GM18505 (cell line): ENCODE data around the gene ZKSCAN1.
"Not testable (repeated sequence)": the region's sequence is repeated elsewhere in the genome, so short reads cannot be mapped to it uniquely, and the experiment has no call there.

ENCODE experiments used
- ATAC-seq: cut with Tn5 transposase; IDR thresholded peaks from one replicate; pipeline ENCODE4 v1.9.1; 2021; ENCODE audit not compliant: unreplicated experiment
- POLR2A ChIP-seq: IDR thresholded peaks from 4 replicates; pipeline ENCODE4 v1.6.1; 2011; ENCODE audit warnings: borderline replicate concordance; ENCODE audit not compliant: insufficient read depth, insufficient read length; ENCODE audit errors: extremely low read depth

Gene ZKSCAN1

DNA sequence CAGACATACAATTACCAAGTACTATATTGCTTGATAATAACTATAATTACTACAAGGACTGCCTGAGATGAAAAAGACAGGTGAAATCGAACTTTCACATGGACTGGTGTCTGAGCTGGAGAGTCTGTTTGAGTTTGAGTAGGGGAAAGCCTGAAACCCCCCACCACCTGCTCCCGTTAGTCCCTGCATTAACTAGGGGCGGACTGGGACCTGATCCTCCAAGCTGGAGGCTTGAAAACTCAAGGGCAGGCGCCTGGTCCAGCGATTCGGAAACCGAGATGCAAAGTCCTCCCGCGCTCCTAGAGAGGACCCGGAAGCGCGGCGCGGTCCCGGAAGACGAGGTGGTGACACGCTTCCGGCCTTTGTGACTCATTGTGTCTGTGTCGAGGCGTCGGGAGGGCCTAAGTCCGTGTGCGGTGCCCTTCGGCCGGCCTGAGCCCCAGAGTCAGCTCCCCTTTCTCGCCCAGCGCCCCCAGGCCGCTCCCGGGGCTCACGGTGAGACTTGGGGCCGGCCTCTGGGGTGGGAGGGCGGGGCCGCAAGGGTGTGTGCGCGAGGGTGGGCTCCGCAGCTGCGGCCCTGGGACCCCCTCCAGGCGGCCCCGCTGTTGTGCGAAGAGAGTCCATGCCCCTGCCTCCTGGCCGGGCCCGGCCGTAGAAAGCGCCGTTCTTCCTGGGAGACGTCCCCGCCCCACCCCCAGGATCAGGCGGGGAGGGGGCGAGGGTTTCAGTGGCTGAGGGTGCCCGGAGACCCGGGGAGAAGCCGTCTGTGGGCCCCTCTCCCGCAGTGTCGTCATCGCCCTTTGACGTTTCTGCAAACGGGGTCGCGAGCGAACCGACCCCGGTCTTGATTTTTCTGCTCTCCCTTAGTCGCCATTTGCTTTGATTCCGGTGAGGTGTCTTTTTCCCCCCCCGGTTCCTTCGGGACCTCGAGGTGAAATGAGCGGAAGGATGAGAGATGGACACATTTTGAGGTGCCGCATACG is at the start of gene ZKSCAN1:
Gene ZKSCAN1, plus strand, starts transcription at position 365 of the 983 bp plus-strand sequence. CDS start 7,911 bp downstream, outside the sequence.
- peak; percentile 93 for TF ChIP-seq POLR2A
- peak; percentile 92 for ATAC-seq

DNA sequence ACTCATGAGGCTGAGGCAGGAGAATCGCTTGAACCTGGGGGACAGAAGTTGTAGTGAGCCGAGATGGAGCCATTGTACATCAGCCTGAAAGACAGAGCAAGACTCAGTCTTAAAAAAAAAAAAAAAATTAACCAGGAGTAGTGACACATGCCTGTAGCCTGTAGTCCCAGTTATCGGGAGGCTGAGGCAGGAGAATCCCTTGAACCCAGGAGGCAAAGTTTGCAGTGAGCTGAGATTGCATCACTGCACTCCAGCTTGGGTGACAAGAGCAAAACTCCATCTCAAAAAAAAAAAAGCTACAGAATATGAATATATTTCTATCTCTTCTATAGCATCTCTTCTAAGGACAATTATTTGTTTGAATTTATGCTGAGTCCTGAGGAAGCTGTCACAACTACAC is 46.1 kb upstream of the ZKSCAN1 start:
- ATAC-seq: no peak
- TF ChIP-seq POLR2A: no peak

DNA sequence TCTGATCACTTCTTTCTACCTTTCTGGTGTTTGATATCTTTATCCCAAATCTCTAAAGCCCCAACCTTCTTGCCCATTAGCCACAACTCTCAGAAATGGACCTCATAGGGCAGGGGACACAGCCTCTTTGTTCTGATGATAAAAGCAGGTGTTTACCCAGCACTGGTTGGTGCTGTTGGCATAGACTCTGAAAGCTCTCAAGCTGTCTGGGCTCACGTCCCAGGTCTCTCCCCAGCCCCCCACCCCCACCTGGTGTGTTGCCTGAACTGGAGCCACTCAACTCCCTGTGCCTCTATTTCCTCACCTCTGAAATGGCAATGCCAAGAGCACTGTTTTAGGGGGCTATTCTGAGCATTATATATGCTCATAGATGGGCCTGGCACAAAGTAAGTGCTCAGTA is 45.6 kb upstream of the ZKSCAN1 start:
- not testable (repeated sequence) for ATAC-seq

DNA sequence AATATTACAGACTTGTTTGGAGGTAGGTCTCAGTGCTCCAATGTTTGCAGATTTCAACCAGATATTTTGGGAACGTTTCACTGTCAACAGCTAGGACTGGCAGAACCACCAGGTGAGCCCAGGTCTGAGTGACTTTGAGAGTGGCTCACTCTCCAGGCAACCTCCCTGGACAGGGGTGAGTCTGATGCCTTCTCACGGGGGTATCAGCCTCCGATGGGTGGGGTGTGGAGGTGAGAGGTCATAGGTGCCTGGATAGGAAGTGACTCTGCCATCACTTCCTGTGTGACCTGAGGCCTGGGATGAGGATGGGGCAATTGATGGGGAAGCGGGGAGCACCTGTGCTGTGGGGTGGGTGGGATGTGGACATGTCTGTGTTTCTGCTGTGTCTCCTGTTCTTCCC is 44.2 kb upstream of the ZKSCAN1 start:
- ATAC-seq: no peak
- TF ChIP-seq POLR2A: no peak

DNA sequence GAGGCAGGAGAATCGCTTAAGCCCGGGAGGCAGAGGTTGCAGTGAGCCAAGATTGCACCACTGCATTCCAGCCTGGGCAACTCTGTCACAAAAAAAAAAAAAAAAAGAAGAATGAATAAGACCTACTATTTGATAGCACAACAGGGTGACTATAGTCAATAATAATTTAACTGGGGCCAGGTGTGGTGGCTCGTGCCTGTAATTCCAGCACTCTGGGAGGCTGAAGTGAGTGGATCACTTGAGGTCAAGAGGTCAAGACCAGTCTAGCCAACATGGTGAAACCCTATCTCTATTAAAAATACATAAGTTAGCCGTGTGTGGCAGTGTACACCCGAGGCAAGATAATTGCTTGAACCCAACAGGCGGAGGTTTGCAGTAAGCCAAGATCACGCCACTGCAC is 41.6 kb upstream of the ZKSCAN1 start:
- ATAC-seq: not testable (repeated sequence)

DNA sequence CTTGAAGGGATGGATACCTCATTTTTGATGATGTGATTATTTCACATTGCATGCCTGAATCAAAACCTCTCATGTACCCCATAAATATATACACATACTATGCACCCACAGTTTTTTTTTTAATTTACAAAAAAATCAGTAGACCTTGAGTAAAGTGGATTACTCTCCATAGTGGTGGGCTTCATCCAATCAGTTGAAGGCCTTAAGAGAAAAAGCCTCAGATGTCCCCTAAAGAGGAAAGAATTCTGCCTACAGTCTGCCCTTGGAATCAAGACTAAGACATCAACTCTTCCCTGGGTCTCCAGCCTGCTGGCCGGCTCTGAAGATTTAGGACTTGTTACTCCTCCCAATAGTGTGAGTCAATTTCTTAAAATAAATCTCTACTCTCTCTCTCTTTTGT is 40.7 kb upstream of the ZKSCAN1 start:
- ATAC-seq: no peak

DNA sequence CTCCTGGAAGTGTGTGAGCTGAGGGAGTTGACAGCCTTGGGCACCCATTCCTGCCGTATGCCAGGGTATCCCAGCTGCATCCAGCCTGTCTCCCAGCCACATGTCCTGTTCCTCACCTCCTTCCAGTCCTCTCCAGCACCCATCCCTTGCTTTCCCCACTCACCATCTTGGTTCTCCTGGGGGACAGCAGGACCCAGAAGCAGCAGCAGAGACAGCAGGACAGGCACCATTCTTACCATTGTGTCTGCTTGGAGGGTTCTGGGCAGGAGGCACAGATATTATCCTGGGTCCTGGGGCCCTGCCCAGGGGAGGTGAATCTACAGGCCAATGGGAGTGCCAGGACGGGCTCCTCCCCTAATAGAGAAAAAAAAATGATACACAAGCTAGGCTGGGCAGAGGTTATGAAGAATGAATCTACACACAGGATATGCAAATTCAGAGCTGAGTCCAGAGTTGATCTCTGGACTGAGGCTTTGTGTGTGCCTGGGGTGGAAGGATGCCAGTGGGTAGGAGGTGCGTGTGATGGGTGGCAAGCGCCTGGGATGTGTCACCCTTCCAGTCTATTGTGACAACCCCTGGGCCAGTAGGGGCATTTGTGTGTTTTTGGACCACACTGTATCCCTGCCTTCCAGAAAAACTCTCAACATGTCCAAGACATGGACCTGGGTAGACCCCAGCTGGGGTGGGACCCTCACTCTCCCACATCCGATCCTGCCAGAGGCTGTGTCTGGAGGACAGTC is 39.4 kb upstream of the ZKSCAN1 start, which contains the start of gene AZGP1:
Gene AZGP1, minus strand, starts transcription at position 250 of the 740 bp plus-strand sequence. Its CDS starts 11 bp downstream, at position 239.
- ATAC-seq: no peak

More for the DNA sequence above, 40.7 kb upstream of the ZKSCAN1 start:
- TF ChIP-seq POLR2A: no peak

DNA sequence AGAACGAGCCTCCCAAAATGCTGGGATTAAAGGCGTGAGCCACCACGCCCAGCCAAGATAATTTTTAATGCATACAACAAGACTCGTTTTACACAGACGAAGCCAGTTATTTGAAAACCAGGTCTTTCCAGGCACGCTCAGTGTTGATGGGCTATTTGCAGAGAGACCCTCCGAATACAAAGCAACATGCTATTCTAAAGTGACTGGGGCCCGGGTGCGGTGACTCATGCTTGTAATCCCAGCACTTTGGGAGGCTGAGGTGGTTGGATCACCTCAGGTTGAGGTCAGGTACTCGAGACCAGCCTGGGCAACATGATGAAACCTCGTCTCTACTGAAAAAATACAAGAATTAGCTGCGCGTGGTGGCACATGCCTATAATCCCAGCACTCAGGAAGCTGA is 38.8 kb upstream of the ZKSCAN1 start:
- TF ChIP-seq POLR2A: no peak

More for the DNA sequence above, 39.4 kb upstream of the ZKSCAN1 start, which contains the start of gene AZGP1:
- TF ChIP-seq POLR2A: no peak

DNA sequence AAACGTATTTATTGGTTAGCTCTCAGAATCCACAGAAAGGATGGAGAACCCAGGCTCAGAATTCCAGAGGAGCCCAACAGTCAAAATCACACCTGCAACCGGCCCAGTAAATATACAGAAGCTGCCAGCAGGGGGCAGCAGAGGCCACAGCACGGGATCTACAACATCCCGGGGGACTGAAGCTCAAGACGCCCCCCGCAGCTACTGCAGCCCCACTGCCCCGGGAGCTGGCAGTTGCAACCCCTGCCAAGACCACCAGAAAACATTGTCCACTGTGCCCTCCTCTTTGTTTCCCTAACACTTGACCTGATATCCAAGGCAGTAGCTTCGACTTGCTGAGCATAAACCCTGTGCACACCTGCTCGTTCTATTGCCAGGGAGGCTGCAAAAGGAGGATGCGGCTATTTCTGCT is 35.6 kb upstream of the ZKSCAN1 start:
- not testable (repeated sequence) for ATAC-seq

More for the DNA sequence above, 38.8 kb upstream of the ZKSCAN1 start:
- ATAC-seq: no peak

DNA sequence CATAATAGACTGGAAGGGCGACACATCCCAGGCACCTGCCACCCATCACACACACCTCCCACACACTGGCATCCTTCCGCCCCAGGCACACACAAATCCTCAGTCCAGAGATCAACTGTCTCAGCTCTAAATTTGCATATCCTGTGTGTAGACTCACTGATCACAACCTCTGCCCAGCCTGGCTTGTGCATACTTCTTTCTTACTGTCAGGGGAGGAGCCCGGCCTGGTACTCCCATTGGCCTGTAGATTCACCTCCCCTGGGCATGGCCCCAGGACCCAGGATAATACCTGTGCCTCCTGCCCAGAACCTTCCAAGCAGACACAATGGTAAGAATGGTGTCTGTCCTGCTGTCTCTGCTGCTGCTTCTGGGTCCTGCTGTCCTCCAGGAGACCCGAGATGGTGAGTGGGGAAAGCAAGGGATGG is 34.9 kb upstream of the ZKSCAN1 start:
- ATAC-seq: not testable (repeated sequence)

DNA sequence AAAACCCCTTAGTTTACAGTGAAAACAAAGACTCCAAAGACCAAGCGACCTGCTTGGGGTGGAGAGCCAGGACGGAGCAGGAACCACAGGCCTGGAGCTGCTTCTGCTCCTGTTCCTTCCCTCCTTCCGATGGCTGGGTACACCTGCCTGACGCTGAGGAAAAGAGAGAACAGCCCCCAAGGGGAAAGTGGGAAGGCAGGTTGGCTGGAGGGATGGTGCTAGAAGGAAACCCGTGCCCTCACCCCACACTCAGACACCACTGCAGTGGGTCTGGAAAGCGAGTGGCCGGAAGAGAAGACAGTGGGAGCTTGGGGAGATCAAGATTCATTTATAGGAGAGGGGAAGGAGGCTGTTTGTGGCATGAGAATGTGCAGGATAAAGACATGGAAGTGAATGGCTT is 34.3 kb upstream of the ZKSCAN1 start:
- ATAC-seq: not testable (repeated sequence)

DNA sequence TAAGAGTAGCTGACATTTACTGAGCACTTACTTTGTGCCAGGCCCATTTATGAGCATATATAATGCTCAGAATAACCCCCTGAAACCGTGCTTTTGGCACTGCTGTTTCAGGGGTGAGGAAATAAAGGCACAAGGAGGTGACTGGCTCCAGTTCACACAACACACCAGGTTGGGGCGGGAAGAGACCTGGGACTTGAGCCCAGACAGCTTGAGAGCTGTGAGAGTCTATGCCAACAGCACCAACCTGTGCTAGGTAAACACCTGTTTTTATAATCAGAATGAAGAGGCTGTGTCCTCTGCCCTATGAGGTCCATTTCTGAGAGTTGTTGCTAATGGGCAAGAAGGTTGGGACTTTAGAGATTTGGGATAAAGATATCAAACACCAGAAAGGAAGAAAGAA is 30.8 kb upstream of the ZKSCAN1 start:
- no peak for TF ChIP-seq POLR2A
- ATAC-seq: no peak

DNA sequence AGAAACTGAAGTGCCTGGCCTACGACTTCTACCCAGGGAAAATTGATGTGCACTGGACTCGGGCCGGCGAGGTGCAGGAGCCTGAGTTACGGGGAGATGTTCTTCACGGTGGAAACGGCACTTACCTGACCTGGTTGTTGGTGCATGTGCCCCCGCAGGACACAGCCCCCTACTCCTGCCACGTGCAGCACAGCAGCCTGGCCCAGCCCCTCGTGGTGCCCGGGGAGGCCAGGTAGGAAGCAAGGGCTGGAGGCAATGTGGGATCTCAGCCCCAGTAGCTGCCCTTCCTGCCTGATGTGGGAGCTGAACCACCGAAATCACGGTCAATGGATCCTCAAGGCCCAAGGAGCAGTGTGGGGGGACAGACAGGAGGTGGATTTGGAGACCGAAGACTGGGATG is 28.1 kb upstream of the ZKSCAN1 start:
- ATAC-seq: not testable (repeated sequence)

DNA sequence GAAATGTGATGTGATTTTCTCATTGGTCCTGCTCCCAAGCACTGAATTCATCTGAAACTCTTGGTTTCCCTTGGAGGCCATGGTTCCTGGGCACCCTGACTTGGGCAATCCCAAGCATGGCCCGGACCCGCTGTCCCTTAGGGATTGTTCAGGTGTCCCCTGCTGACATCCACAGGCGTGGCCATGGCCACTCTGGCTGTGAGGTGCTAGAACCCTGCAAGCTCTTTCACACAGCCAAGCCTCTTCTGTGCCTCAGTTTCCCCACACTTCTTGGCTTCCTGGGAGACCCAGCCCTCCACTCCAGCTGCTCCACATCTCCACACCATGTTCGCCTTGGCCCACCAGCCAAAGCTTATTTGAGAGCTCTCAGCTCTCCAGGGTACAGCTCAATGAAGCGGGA is 27.6 kb upstream of the ZKSCAN1 start:
- no peak for TF ChIP-seq POLR2A
- no peak for ATAC-seq

DNA sequence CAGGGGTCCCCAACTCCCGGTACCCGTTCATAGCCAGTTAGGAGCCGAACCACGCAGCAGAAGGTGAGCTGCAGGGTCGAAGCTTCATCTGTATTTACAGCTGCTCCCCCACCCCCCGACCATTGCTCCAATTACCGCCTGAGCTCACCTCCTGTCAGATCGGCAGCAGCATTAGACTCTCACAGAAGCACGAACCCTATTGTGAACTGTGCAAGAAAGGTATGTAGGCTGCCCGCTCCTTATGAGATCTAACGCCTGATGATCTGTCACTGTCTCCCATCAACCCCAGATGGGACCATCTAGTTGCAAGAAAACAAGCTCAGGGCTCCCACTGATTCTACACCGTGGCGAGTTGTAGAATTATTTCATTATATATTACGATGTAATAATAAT is 24.9 kb upstream of the ZKSCAN1 start:
- no peak for ATAC-seq
- no peak for TF ChIP-seq POLR2A

DNA sequence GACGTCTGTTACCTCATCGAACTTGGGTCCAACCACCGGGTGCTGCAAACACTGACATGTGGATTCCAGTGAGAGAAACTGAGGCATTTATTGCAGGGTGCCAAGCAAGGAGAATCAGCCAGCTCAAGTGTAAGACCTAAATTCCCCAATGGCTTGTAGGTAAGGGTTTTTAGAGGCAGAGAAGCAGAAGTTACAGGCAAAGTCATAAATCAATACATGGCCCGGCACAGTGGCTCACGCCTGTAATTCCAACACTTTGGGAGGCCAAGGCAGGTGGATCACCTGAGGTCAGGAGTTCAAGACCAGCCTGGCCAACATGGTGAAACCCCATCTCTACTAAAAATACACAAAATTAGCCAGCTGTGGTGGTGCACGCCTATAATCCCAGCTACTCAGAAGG is 23.9 kb upstream of the ZKSCAN1 start:
- not testable (repeated sequence) for ATAC-seq
